Esophagus muscularis mucosa (tissue), 4 donors: ENCODE data around the gene MBD6. TPM values are rescaled to one million over a fixed set of nuclear protein-coding genes. Genes with fewer than 3 reads are reported as not detected.

Source experiments
- DNase-seq: peaks from one replicate; pipeline ENCODE4 v3.0.0-alpha.2; 2017; ENCODE audit errors: extremely low spot score
- H3K27ac ChIP-seq, 4 donors: fragments of 200-600 bp; sonication (generic); replicated peaks in 1 of 4; 1 replicate in 3 of 4; 2 replicates in 1 of 4; pipeline ENCODE4 v1.5.1; 2016 to 2019; ENCODE audit warnings: mild to moderate bottlenecking in 1 of 4
- H3K27me3 ChIP-seq, 4 donors: fragments of 200-600 bp; sonication (generic); one replicate each; pipeline versions ENCODE4 v1.5.1 to v1.6.0; 2016 to 2019
- H3K36me3 ChIP-seq, 4 donors: fragments of 200-600 bp; sonication (generic); one replicate each; pipeline ENCODE4 v1.5.1; 2016 to 2019
- H3K4me1 ChIP-seq, 4 donors: fragments of 200-600 bp; sonication (generic); one replicate each; pipeline ENCODE4 v1.5.1; 2016 to 2019
- H3K4me3 ChIP-seq, 4 donors: fragments of 200-600 bp; sonication (generic); 1 replicate in 2 of 4; 2 replicates in 2 of 4; pipeline ENCODE4 v1.5.1; 2016 to 2019; ENCODE audit warnings: mild to moderate bottlenecking in 4 of 4, moderate library complexity in 1 of 4
- H3K9me3 ChIP-seq, 4 donors: fragments of 200-600 bp; sonication (generic); 1 replicate in 3 of 4; 2 replicates in 1 of 4; pipeline ENCODE4 v1.5.1; 2016 to 2019
- CTCF ChIP-seq, 3 experiments: fragments of 200-600 bp in 2 of 3; fragments of 450-650 bp in 1 of 3; sonication (generic) in 2 of 3; IDR thresholded peaks; one replicate each; pipeline ENCODE4 v1.5.1; 2017 to 2019; ENCODE audit warnings: antibody characterized with exemption in 3 of 3, mild to moderate bottlenecking in 2 of 3, moderate library complexity in 1 of 3
- EP300 ChIP-seq: sonication (generic); formaldehyde crosslinking; IDR thresholded peaks from one replicate; pipeline ENCODE4 v1.6.1; 2017; ENCODE audit warnings: antibody characterized with exemption
- POLR2A ChIP-seq: fragments of 450-650 bp; IDR thresholded peaks from one replicate; pipeline ENCODE4 v1.6.1; 2017; ENCODE audit warnings: antibody characterized with exemption, moderate library complexity, mild to moderate bottlenecking, low read depth
- POLR2AphosphoS5 ChIP-seq, 2 donors: sonication (generic); formaldehyde crosslinking; IDR thresholded peaks; one replicate each; pipeline ENCODE4 v1.6.1; 2017; ENCODE audit warnings: antibody characterized with exemption in 2 of 2
- WGBS: methylation state at CpG from one replicate; pipeline ENCODE4 v1.1.5; 2018; 5-methylcytosine and 5-hydroxymethylcytosine counted together
- intact Hi-C: fragments of 100-400 bp; cut with DNase I; formaldehyde crosslinking; loops from one replicate; pipeline ENCODE4 v1.15.1; 2023
- total RNA-seq, 4 donors: library from RNA; depleted of rRNA; stranded (reverse); fragments of >200 nt; gene quantifications; one replicate each; pipeline versions ENCODE4 v1.1.0 to v1.2.1, GENCODE V29; 2016

The MBD6 gene
- total RNA-seq, 4 donors from 2014 or later = 13.8 to 19.9 (median 16.9) TPM

DNA sequence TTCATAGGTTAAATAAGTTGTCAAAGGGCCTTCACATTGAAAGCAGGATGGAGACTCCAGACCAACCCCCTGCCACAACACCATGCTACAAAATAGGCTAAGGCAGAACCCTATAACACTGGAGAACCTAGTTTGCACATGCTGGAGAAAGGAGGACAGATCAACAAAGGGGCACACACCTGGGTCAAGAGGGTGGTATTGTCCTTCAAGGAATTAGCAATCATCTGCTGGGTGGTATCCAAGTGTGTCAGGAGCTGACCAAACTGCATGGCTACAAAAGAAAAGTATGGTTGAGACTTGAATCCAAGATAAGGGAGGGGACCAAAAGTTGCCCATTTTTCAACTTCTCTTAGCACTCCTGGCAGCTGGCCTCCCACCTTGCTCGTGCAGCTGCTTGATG lies 9.2 kb downstream of the MBD6 start:
- WGBS = no CpG with 5 or more reads among the region's 1 CpG
- no peak for DNase-seq
- peaks cover 0 to 12% (median 0%) of the 10 kb centered on the region in 4 donors for H3K4me1 ChIP-seq
- H3K27me3 ChIP-seq = no peaks in the 10 kb centered on the region
- peaks cover 78 to 97% (median 88%) of the 10 kb centered on the region in 4 donors for H3K36me3 ChIP-seq
- no peaks in the 10 kb centered on the region for H3K9me3 ChIP-seq
- H3K4me3 ChIP-seq = no peak overlapping the region
- H3K27ac ChIP-seq = no peak overlapping the region
- intact Hi-C loops = no loop called here
- TF ChIP-seq POLR2A (no peak), POLR2AphosphoS5 (IDR thresholded peaks at IDR 0.05) (no peak), CTCF (IDR thresholded peaks at IDR 0.05) (no peak), EP300 (no peak)

DNA sequence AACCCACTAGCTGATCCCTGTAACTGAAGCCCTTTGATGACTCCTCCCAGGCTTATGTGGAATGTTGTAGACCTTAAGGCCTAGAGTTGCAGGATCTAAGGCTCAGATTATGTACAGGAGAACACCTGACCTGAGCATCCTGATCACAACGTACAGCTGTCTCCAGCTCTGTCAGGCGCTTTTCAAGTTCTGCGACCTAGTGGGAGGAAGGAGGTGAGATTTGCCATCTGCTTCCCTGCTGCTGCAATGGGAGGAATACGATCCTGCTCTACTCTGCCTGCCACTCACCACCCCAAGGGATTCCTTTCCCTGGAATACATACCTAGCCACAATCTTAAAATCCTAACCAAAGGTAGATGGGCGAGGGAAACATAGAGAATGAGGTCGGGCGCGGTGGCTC lies 10.5 kb downstream of the MBD6 start:
- H3K36me3 ChIP-seq = peaks cover 65 to 97% (median 86%) of the 10 kb centered on the region in 4 donors
- no peak overlapping the region for H3K27ac ChIP-seq
- 91% methylated on average over 8 of the region's 8 CpGs for WGBS
- TF ChIP-seq POLR2AphosphoS5 (IDR thresholded peaks at IDR 0.05) (no peak), CTCF (IDR thresholded peaks at IDR 0.05) (no peak), EP300 (no peak), POLR2A (no peak)
- intact Hi-C loops = no loop called here
- no peak overlapping the region for H3K4me3 ChIP-seq
- no peak for DNase-seq
- no peaks in the 10 kb centered on the region for H3K27me3 ChIP-seq
- H3K4me1 ChIP-seq = peaks cover 0 to 12% (median 0%) of the 10 kb centered on the region in 4 donors
- H3K9me3 ChIP-seq = no peaks in the 10 kb centered on the region

DNA sequence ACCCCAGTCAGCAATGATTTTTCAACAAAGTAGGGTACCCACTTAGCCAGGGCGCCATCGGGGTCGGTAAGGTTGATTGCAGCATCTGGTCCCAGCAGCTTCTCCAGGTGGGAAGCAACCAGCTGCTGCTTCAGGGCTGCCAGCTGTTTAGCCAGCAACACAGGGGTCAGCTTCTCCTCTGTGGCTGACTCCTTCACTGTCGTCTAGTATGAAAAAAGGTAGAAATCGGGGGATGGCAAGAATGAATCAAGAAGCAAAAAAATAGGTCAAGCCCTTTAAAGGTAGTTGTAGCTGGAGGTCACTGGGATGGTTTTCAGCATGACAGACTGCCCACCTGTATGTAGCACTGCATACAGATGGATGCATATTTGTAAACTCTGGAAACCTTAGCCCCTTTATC lies 11.6 kb downstream of the MBD6 start:
- H3K27ac ChIP-seq = no peak overlapping the region
- no peak for DNase-seq
- peaks cover 0 to 9% (median 0%) of the 10 kb centered on the region in 4 donors for H3K4me1 ChIP-seq
- no peaks in the 10 kb centered on the region for H3K27me3 ChIP-seq
- 89% methylated on average over 5 of the region's 5 CpGs for WGBS
- H3K9me3 ChIP-seq = no peaks in the 10 kb centered on the region
- no peak for TF ChIP-seq EP300
- TF ChIP-seq POLR2AphosphoS5 (IDR thresholded peaks at IDR 0.05) = no peak
- TF ChIP-seq CTCF (IDR thresholded peaks at IDR 0.05) = no peak
- no peak for TF ChIP-seq POLR2A
- intact Hi-C loops = no loop called here
- H3K4me3 ChIP-seq = no peak overlapping the region
- H3K36me3 ChIP-seq = peaks cover 54 to 97% (median 86%) of the 10 kb centered on the region in 4 donors

GRCh38 chr12:57534991-57535543 lies 12.4 kb downstream of the MBD6 start:
- H3K27me3 ChIP-seq = no peaks in the 10 kb centered on the region
- no peak overlapping the region for H3K4me3 ChIP-seq
- peaks cover 0 to under 1% (median 0%) of the 10 kb centered on the region in 4 donors for H3K4me1 ChIP-seq
- no peak overlapping the region for H3K27ac ChIP-seq
- DNase-seq = no peak
- TF ChIP-seq EP300 = no peak
- TF ChIP-seq POLR2A = no peak
- TF ChIP-seq POLR2AphosphoS5 (IDR thresholded peaks at IDR 0.05) = no peak
- TF ChIP-seq CTCF (IDR thresholded peaks at IDR 0.05) = no peak
- 85% methylated on average over 3 of the region's 3 CpGs for WGBS
- no peaks in the 10 kb centered on the region for H3K9me3 ChIP-seq
- peaks cover 46 to 97% (median 84%) of the 10 kb centered on the region in 4 donors for H3K36me3 ChIP-seq
- intact Hi-C loops = no loop called here
